ENCODE results near the gene ACYP2.
"Not testable (repeated sequence)": the region's sequence is repeated elsewhere in the genome, so short reads cannot be mapped to it uniquely, and the experiment has no call there.

The ACYP2 gene

GRCh38 chr2:54262015-54262765 lies 146.8 kb downstream of the ACYP2 start:
- no peak for DNase-seq

DNA sequence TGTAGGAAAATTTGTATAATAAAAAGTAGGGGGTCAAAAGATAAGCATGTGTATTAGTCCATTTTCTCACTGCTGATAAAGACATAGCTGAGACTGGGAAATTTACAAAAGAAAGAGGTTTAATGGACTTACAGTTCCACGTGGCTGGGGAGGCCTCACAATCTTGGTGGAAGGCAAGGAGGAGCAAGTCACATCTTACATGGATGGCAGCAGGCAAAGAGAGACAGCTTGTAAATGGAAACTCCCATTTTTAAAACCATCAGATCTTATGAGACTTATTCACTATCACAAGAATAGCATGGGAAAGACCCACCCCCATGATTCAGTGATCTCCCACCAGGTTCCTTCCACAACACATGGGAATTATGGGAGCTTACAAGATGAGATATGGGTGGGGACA lies 149.7 kb downstream of the ACYP2 start:
- DNase-seq: not testable (repeated sequence)

GRCh38 chr2:54267577-54267976 lies 152.2 kb downstream of the ACYP2 start:
- DNase-seq: no peak

- no peak for DNase-seq
Measured at GRCh38 chr2:54271189-54271588, 155.8 kb downstream of the ACYP2 start.

- no peak for DNase-seq
Measured at GRCh38 chr2:54271843-54272627, 156.6 kb downstream of the ACYP2 start.

GRCh38 chr2:54274781-54275242 lies 159.4 kb downstream of the ACYP2 start:
- DNase-seq: peak in 1 of 58 donors; percentile 5

GRCh38 chr2:54275541-54275940 lies 160.1 kb downstream of the ACYP2 start:
- no peak for DNase-seq

DNA sequence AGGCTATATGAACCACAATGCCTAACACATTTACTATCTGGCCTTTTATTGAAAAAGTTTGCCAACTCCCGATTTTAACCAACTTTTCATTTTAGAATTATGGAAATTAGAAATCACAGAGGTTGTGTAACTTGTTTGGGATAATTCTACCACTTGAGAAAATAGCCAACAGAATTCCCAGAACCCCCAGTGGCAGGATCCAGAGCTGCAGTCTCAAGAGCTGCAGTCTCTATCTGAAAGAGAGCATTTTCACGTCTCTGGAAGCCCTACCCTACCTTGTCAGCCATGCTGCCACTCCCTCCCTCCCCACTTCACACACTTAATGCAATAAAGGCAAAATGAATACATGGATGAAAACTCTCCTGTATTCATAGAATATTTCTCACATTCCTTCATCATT lies 164.0 kb downstream of the ACYP2 start:
- DNase-seq: no peak

GRCh38 chr2:54284826-54285225 lies 169.4 kb downstream of the ACYP2 start:
- no peak for DNase-seq

DNA sequence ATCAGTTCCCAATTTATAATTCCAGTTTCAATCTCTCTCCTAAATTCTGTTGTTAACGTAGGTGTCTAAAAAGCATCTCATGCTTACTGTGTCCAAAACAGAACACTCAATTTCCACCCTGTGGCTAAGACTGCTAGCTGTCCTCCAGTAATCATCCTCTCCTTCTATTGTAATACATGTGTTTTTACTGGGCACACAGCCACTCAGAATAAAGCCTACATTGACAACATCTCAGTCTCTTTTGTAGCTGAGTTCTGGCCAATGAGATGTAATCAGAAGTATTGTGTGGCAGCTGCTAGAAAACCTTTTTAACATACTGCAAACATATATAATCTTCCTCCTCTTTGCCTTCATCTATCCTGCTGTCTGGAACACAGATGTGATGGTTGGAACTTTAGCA lies 170.0 kb downstream of the ACYP2 start:
- DNase-seq: peak in 3 of 58 donors; percentile 3 to 23 (median 13)

DNA sequence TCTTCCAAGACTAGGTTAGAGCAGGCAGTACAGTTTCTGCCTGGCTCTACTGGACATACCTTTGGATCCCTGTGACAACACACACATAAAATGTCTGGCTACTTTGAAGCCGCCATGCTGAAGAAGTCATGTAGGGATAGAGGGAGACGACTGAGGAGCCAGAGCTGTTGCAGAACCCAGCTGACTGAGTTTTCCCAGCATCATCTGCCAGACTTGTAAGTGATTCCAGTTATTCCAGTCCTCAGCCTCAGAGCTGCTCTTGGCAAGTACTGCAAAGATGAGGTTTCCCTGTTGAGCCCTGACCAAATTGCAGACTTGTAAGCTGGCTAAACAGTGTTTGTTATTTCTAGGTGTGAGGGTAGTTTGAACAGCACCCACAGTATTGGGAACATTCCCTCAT lies 172.1 kb downstream of the ACYP2 start:
- DNase-seq: peak in 1 of 58 donors; percentile 14

- peak in 2 of 58 donors; percentile 6 to 17 for DNase-seq
Measured at GRCh38 chr2:54289917-54290316, 174.5 kb downstream of the ACYP2 start.

- peak in 3 of 58 donors; percentile 11 to 31 (median 11) for DNase-seq
Measured at GRCh38 chr2:54290356-54291025, 175.1 kb downstream of the ACYP2 start.

GRCh38 chr2:54294665-54295064 lies 179.2 kb downstream of the ACYP2 start:
- not testable (repeated sequence) for DNase-seq

GRCh38 chr2:54295911-54296310 lies 180.5 kb downstream of the ACYP2 start:
- DNase-seq: no peak

DNA sequence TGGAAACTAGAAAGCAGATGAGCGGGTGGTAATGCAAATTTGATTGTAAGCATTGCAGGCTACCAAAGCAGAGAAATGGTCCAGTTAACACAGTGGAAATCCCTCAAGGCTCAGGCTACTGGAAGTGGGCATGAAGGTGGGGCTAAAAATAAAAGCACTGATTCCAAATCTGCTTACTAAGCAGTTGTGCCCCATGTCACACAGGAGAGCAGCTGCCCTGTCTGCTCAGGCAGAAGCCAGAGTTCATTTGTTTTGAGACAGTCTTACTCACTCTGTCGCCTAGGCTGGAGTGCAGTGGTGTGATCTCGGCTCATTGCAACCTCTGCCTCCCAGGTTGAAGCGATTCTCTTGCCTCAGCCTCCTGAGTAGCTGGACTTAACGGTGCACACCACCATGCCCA lies 183.1 kb downstream of the ACYP2 start:
- DNase-seq: no peak

- no peak for DNase-seq
Measured at GRCh38 chr2:54303631-54304030, 188.2 kb downstream of the ACYP2 start.

- no peak for DNase-seq
Measured at GRCh38 chr2:54306556-54306955, 191.1 kb downstream of the ACYP2 start.

DNA sequence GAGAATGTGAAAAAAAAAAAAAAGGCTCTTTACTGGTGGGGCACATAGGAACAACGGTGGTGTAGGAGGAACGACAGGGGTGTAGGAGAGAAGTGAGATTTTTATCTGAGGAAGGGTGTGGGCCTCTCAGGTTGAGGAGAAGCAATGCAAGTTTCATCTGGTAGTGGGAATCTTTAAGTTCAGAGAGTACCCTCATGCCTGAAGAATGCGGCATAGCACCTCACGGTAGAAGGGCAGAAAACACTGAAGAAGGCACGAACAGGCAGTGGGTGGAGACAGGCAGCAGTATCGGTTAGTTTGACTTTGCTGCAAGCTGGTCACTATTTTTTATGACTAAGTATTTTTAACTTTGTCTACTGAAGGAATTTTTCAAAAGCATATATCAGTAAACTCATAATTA lies 192.8 kb downstream of the ACYP2 start:
- no peak for DNase-seq

DNA sequence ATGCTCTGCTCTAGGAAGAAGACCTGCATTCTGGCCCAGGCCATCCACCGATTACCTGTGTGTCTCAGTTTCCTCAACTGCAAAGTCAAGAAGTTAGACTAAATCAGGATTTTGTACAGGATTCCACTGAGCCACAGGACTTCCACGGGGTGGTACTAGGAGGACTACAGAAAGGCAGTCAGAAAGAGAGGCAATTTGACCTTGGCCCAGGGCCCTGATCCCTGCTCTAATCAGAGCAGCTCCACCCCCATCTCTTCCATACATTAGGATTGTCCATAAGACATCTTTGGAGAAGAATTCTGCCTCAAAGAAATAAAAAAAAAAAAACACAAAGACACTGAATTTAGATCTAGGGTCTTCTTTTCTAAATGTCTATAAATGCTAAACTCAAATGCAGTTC lies 193.4 kb downstream of the ACYP2 start:
- DNase-seq: no peak

DNA sequence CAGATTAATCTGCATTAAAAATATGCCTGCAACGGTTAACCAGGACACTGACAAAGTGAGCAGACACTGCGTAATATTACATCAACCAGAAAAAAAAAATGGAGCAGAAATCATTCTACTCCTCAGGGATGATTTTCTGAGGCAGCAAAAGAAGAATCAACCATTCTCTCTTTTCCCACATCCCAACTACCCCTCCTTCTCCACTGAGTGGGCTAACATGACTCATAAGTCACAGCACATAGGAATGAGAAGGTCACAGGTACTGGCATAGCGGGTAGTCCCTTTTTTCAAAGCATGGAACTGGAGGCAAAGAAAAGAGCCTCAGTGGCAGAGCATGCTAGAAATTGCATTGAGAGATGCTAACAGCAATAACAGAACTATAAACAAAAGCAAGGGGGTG lies 194.9 kb downstream of the ACYP2 start:
- DNase-seq: no peak

GRCh38 chr2:54310961-54311360 lies 195.5 kb downstream of the ACYP2 start:
- DNase-seq: no peak
